GM23338 (cell line): Measurements from ENCODE around the gene CACNG6.

Experiments used
- CTCF ChIP-seq, 2 experiments: fragments of 200-600 bp in 1 of 2; sonication (generic) in 1 of 2; conservative IDR thresholded peaks; 2 replicates each; pipeline versions ENCODE4 v1.5.1 to v1.6.1; 2016 to 2017; ENCODE audit warnings: antibody characterized with exemption in 2 of 2, low read depth in 2 of 2, mild to moderate bottlenecking in 2 of 2, moderate library complexity in 1 of 2
- JUNB ChIP-seq: IDR thresholded peaks from one replicate; pipeline ENCODE4 v1.6.1; 2016; ENCODE audit warnings: antibody characterized with exemption; ENCODE audit not compliant: unreplicated experiment
- TF ChIP-seq, protein P1 (sequence below): IDR thresholded peaks from 2 replicates; pipeline ENCODE4 v1.6.1; 2016; ENCODE audit warnings: antibody characterized with exemption

GRCh38 chr19:54029930-54030490 is 38.6 kb downstream of the CACNG6 start:
- TF ChIP-seq CTCF (conservative IDR thresholded peaks at IDR 0.05; ENCODE audit: low read depth in 2 of 2) (peak; percentile 72 to 88), JUNB (no peak)
- TF ChIP-seq, protein P1, sequence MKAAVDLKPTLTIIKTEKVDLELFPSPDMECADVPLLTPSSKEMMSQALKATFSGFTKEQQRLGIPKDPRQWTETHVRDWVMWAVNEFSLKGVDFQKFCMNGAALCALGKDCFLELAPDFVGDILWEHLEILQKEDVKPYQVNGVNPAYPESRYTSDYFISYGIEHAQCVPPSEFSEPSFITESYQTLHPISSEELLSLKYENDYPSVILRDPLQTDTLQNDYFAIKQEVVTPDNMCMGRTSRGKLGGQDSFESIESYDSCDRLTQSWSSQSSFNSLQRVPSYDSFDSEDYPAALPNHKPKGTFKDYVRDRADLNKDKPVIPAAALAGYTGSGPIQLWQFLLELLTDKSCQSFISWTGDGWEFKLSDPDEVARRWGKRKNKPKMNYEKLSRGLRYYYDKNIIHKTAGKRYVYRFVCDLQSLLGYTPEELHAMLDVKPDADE = no peak
